Activated effector memory CD4-positive, alpha-beta T cell treated with anti-CD3 and anti-CD28 coated beads, Interleukin-2, amount 50 U/mL, for 16 hours (primary cell): ENCODE data around the gene SPTY2D1.
"Not testable (repeated sequence)": the region's sequence is repeated elsewhere in the genome, so short reads cannot be mapped to it uniquely, and the experiment has no call there.

Source experiments
- DNase-seq: peaks from one replicate; pipeline ENCODE4 v3.0.0-alpha.2; 2020

The SPTY2D1 gene, protein sequence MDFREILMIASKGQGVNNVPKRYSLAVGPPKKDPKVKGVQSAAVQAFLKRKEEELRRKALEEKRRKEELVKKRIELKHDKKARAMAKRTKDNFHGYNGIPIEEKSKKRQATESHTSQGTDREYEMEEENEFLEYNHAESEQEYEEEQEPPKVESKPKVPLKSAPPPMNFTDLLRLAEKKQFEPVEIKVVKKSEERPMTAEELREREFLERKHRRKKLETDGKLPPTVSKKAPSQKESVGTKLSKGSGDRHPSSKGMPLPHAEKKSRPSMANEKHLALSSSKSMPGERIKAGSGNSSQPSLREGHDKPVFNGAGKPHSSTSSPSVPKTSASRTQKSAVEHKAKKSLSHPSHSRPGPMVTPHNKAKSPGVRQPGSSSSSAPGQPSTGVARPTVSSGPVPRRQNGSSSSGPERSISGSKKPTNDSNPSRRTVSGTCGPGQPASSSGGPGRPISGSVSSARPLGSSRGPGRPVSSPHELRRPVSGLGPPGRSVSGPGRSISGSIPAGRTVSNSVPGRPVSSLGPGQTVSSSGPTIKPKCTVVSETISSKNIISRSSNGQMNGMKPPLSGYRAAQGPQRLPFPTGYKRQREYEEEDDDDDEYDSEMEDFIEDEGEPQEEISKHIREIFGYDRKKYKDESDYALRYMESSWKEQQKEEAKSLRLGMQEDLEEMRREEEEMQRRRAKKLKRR

DNA sequence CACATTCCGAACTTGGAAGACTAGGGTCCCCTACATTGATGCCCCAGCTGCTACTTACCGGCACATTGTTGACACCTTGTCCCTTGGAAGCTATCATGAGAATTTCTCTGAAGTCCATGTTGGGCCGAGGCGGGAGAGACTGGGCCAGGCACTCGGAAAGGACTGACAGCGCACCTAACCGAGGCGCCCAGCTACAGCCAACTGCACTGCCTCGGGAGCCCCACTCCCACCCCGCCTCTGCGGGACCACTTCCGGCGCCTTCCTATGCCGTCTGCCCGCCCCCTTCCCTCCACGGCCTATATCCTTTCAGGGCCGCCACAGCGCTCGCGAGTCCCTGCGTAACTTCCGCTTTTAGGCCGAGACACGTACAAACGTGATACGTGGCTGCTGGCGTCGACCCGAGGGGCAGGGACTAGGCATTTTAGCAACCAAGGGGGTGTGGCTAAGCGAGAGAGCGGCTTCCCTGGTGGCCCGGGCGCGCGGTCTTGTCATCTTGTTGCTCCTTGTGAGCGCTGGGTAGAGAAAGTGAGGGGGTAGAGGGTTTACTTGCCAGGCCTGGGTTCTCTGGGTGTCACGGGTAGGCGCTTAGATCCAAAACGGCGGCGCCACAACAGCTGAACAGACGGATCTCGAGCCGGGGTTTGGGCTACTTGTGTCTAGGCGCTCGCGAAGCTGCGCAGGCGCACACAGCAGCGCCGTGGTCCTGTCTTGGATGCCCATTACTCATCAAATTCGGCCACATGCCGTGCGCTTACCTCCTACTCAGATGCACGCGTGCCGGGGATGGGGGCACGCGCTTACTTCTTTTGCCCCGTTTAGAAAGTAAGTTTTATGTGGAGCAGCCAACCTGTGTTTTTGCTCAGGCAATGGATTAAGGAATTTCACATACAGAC, at the start of gene SPTY2D1:
TSS of gene SPTY2D1 (minus strand) at position 203 of the 893 bp plus-strand sequence. CDS start at position 118, 85 bp downstream.
- DNase-seq, result peak; percentile 99

DNA sequence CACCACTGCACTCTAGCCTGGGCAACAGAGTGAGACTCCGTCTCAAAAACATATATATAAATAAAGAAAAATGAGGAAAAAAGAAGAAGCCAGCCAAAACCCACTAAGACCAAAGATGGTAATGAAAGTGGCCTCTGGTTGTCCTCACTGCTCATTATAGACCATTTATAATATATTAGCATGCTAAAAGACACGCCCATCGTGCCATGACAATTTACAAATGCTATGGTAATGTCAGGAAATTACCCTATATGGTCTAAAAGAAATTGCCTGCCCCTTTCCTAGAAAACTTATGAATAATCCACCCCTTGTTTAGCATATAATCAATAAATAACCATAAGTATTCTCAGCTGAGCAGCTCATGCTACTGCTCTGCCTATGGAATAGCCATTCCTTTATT, 48.3 kb upstream of the SPTY2D1 start:
- no peak for DNase-seq

DNA sequence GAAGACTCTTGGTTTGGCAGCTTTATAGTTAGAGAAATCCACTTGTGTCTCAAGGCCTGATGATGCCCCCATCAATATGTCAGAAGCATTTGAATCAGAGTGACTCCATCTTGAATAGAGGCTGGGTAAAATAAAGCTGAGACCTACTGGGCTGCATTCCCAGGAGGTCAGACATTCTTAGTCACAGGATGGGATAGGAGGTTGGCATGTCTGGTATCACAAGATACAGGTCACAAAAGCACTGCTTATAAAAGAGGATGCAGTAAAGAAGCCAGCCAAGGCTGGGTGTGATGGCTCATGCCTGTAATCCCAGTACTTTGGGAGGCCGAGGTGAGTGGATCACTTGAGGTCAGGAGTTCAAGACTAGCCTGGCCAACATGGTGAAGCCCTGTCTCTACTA, 47.8 kb upstream of the SPTY2D1 start:
- not testable (repeated sequence) for DNase-seq

DNA sequence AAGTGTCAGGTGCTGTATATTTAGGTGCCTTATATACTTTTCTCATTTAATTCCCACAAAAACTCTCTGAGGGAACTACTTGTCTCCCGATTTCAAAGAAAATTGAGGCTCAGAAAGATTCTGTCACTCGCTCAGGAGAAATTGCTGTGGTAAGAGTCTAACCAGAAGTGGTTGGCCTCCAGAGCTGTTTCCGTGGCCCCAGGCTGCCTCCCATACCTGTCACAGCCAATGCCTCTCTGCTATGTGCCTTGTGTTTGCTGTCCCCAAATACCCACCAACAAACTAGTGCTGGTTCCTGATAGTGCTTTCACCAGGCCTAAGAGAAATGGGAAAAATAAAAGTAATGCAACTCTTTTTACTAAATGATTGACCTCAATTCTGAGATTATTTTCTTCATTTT, 43.4 kb upstream of the SPTY2D1 start:
- DNase-seq, result no peak

DNA sequence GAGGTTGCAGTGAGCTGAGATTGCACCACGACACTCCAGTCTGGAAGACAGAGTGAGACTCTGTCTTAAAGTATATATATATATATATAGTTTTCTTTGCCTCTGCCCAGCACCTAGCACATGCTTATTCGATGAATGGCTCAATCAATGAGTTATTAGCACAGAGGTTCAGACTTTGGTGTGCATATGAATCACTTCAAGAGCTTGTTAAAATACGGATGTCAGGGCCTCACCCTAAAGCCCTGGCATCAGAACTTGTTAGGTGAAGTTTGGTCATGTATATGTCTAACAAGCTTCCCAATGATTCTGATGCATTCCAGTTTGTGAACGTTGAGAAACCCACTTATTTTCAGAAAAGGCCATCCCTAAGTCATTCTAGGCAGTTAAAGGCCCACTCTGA, 42.7 kb upstream of the SPTY2D1 start:
- no peak for DNase-seq

DNA sequence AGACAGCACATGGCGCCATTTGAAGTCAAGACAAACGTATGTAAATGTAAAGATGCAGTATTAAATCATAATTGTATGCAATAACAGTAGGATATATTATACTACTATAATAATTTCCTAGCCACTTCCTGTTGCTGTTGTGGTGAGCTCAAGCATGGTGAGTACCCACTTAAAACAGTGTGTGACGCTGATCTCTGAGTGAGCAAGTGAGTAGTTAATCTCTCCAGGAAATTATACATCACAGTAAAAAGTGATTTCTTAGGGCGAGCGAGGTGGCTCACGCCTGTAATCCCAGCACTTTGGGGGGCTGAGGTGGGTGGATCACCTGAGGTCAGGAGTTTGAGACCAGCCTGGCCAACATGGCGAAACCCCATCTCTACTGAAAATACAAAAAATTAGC, 38.1 kb upstream of the SPTY2D1 start:
- peak; percentile 74 for DNase-seq

DNA sequence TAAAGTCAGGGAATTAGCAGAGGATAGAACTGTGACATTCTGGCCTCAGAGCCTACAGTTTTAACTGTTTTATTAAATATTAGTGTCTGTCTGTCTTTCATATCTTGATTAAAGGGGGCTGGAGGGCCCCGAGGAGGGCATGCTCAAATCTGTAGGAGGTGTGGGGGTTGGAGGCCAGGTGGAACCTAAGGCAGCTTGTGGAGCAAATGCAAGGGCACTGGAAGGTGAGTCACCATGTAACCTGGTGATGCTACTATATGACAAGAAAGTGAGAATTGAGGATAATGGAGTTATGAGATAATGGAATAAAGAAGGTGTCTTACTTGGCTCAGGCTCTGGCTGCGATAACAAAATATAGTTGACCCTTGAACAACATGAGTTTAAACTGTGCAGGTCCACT, 37.1 kb upstream of the SPTY2D1 start:
- DNase-seq, result peak; percentile 64

DNA sequence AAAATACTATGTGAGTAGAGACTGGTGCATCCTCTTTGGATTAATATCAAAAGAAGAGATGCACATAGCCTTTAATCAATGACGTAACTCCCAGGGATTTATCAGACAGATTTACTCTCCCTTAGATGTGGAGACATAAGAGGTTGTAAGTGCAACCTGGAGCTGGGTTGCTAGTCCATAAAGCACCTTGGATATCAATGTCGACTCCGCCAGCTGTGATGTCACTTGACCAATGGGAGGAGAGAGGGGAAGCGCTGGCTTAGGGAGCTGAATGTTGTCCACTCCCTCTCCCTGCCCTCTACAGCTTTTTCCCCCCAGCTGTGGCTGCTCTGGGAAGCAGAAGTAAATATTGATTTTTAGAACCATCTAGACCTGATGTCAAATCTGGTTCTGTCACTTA, 35.6 kb upstream of the SPTY2D1 start:
- DNase-seq, result no peak

DNA sequence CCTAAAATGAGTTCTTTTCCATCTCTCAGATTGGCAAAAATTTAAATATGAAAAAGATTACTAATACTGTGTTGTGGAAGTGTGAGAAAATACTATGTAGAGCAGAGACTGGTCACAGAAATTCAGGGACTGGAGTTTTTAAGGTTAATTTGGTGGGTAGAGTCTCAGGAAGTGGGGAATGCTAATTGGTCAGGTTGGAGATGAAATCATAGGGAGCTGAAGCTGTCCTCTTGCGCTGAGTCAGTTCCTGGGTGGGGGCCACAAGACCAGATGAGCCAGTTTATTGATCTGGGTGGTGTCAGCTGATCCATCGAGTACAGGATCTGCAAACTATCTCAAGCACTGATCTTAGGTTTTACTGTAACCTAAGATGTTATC, 35.1 kb upstream of the SPTY2D1 start:
- peak; percentile 66 for DNase-seq

DNA sequence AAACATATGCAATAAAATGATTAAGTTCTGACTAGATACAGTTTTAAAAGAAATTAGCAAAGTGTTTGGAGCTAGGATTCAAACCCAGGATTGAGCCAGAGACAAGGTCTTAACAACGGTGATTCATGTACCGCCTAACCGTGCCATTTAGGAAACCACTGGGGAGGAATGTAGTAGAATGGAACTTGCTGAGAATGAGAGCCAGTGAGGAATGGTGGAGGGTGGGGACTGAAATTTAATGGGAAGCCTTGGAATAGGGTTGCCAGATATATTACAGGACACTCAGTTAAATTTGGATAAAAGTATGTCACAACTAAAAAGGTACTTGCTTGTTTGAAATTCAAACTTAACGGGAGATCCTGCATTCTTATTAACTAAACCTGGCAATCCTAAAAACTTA, 34.0 kb upstream of the SPTY2D1 start:
- no peak for DNase-seq

DNA sequence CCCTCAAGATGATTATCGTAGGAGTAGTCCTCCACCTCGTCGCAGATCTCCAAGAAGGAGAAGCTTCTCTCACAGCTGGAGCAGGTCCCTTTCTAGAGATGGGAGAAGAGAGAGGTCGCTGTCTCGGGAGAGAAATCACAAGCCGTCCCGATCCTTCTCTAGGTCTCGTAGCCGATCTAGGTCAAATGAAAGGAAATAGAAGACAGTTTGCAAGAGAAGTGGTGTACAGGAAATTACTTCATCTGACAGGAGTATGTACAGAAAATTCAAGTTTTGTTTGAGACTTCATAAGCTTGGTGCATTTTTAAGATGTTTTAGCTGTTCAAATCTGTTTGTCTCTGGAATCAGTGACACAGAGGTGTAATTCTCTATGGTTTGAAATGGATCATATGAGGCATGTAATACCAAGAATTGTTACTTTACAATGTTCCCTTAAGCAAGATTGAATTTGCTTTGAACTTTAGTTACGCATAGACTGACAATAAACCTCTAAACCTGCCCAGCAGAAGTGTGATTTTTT, 31.3 kb upstream of the SPTY2D1 start:
- not testable (repeated sequence) for DNase-seq

DNA sequence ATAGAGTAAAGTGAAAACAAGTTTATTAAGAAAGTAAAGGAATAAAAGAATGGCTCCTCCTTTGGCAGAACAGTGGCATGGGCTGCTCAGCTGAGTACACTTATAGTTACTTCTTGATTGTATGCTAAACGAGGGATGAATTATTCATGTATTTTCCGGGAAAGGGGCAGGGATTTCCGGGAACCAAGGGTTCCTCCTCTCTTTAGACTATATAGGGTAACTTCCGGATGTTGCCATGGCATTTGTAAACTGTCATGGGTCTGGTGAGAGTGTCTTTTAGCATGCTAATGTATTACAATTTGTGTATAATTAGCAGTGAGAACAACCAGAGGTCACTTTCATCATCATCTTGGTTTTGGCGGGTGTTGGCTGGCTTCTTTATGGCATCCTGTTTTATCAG, 23.5 kb upstream of the SPTY2D1 start:
- DNase-seq, result no peak

DNA sequence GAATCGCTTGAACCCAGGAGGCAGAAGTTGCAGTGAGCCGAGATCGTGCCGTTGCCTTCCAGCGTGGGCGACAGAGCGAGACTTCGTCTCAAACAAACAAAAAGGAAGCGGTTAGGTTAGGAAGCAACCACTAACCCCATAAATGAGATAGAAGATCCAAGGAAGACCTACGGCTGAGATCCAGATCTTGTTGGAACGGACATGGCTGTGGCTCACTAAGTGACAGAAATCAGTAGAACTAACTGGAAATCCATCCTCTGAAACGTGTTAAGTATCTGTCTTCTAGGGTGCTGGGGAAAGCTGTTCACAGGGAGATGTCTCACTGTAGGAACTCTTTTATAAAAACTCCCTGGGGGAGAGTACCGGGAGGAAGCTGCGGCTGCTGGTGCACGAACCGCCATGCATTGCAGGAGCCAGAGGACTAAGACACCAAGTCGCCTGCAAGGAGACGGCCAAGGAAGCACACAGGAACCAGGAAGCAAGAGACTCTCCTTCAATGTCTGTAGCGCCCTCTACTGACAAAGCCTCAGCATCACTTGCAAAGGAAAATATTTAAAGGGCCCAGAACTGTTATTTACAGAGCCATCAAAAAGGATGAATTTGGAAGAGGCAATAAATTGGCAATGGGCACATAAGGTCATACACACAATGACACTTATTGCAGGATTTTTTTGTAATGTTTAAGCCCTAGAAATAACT, 16.9 kb upstream of the SPTY2D1 start:
- peak; percentile 67 for DNase-seq

DNA sequence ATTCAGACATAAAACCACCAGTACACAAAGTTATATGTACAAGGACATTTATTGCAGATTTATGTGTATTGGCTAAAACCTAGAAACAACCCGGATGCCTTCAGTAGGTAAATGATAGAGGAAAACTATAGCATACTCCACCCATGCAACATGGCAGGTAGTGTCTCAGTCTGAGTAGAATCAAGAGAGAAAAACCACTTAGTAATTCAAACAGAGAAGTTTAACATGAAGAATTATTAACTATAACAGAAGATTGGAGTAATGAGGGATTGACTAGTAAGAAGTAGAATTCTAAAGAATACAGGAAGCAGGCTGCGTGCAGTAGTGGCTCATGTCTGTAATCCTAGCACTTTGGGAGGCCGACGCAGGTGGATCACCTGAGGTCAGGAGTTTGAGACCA, 16.2 kb upstream of the SPTY2D1 start:
- DNase-seq, result no peak

DNA sequence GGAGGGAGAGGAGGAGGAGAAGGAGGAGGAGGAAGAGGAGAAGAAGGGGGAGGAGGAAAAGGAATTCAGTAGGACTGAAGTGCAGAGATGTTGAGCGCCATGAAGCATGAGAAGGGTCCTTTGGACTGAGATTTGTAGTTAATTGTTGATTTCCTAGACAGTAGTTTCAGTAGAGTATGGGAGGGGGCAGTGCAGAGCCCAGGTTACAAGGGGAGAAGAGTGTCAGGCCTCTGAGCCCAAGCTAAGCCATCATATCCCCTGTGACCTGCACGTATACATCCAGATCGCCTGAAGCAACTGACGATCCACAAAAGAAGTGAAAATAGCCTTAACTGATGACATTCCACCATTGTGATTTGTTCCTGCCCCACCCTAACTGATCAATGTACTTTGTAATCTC, 8.9 kb upstream of the SPTY2D1 start:
- not testable (repeated sequence) for DNase-seq

DNA sequence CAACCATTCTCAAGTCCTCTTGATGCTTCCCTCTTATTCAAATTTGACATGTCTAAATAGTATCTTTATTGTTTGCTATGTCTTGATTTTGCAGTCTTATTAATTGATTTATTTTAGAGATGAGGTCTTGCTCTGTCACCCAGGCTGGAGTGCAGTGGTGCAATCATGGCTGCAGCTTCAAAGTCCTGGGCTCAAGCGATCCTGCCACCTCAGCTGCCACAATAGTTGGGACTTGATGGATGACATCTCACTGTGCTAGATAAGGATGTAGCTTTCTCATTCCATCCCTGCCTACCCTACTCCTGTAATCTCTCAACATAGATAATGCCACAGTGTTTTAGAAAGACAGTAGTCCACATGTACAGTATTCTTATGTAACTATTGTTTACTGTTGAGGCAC, 7.5 kb upstream of the SPTY2D1 start:
- no peak for DNase-seq

DNA sequence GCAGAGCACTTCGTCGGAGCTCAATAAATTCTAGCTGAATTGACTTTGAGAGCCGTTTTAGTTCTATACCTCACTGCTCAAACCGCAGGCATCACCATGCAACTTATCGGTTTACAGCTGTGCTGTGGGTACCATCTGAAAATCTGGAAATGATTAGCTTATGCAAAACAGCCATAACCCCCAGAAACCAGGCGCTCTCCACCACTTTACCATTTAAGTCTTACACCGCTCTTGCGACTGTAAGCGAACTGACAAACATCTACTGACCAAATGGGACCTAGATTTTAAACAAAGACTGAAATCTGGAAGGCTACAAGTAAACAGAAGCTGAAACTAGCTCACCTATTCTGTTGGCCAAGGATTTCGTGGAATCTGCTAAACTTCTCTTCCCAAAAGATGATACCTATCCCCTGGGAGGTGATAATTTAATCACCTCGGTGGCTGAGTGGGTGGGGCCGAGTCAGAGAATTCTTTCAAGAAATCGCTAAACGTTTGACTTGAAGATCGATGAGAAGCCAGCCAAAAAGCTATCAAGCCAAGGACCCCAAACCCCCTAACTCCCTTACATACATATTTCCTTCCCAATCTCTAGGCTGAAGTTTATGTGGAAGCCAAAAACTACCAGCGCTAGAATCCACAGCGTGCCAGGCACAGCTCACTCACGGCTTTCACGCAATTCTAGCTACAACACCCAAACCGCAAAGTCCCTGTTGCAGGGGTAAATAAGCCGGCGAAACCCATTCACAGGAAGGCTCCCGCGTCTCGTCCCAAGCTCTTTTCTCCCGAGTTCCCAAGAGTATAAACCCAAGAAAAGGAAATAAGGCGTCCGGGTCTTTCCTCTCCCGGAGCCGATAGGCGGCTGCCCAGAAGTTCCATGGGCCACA, 644 bp downstream of the SPTY2D1 start:
- DNase-seq, result peak; percentile 69

DNA sequence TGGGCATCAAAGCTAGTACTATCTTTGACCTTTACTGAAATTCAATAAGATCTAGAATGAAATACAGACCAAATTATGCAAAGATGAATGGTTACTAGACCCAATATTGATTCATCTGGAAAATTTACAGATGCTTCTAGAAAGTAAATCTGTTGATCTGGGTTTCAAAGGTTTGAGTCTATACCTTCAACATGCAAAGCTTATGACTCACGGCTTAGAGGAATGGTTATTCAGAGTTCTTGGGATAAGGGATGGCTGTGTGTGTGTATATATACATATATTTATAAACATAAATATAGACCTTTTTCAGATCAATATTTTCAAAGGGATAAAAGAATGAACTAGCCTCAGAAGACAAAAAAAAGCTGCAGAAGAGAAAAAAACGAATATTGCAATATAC, 1.3 kb downstream of the SPTY2D1 start:
- DNase-seq, result no peak

DNA sequence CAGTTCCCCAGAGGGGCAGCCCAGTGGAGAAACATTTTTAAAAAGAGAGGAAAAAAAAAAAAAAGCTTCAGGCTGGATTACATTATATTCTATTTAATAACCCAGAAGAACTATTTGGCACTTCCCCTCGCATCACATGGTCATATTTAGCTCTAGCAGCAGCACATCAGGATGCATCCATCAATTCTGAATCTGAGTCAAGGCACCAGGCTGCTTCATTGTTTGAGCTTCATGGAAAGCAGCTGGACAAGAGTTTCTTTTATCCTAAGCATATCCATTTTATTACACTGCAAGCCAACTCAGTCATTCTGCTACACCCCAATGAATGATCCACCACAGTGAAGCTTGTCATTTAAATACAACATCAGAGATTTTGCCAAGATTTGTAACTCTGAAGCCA, 10.0 kb downstream of the SPTY2D1 start:
- no peak for DNase-seq

DNA sequence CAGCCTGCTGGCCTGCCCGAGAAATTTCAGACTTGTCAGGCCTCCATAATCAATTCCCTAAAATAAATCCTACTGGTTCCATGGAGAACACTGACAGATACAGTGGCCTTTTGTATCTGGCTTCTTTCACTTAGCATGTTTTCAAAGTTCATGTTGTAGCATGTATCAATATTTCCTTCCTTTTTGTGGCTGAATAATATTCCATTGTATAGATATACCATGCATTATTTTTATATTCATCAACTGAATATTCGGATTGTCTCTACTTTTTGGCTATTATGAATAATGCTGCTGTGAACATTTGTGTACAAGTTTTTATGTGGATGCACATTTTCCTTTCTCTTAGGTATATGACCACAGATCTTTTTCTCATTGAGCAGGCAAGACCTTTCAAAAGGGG, 10.4 kb downstream of the SPTY2D1 start:
- DNase-seq, result no peak

DNA sequence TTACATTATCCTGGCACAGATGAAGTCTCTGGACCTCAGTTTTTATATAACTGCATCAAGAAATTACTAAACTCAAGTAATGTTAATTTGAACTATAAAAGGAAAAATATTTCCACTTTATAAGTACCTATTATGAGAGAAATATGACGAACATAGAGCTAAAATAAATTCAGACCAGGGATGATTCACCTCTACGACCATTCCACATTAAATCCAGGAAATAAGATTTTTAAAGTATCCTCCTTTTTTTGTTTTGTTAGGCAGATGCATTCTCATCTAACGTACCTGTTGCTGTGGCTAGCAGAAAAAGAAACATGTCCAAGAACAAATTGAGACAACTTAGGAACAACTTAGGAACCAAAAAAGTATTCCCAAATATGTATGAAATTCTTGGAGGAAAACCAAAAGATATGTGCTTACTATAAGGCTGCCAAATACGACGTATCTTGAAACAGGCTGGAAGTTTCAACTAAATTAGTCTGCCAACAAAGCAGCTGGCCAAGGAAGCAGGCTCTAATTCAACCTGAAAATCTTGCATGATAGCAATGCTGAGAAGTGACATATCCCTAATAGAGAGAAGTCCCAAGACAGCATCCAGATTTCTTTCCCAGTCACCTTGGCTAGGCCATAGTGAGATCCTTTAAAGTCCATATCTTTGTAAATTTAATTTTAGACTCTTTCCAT, 15.7 kb downstream of the SPTY2D1 start:
- no peak for DNase-seq
